ENCODE measurements around the gene CCP110.

The CCP110 gene

GRCh38 chr16:19486051-19486450, 37.7 kb upstream of the CCP110 start:
- 0 out of 2 replicates have a peak, but pooled peaks cover under 1% of the 10 kb centered on the region for H3K36me3 ChIP-seq (ENCODE audit: low read depth)
- H3K27ac ChIP-seq (ENCODE audit: poor library complexity, severe bottlenecking): no peak overlapping the region
- no peaks in the 10 kb centered on the region for H3K27me3 ChIP-seq (ENCODE audit: insufficient read depth, poor library complexity, severe bottlenecking)
- no peak for TF ChIP-seq CTCF (IDR thresholded peaks at IDR 0.05; ENCODE audit: poor library complexity, severe bottlenecking)
- H3K4me1 ChIP-seq (ENCODE audit: insufficient read depth, poor library complexity, severe bottlenecking): no peaks in the 10 kb centered on the region
- ATAC-seq (ENCODE audit: low read depth) (no peak), DNase-seq (ENCODE audit: low spot score) (no peak)
- H3K4me3 ChIP-seq (ENCODE audit: severe bottlenecking): no peak overlapping the region
- no peaks in the 10 kb centered on the region for H3K9me3 ChIP-seq (ENCODE audit: severe bottlenecking)

- peak; percentile 9 for TF ChIP-seq CTCF (IDR thresholded peaks at IDR 0.05; ENCODE audit: poor library complexity, severe bottlenecking)
- no peaks in the 10 kb centered on the region for H3K36me3 ChIP-seq (ENCODE audit: low read depth)
- H3K27me3 ChIP-seq (ENCODE audit: insufficient read depth, poor library complexity, severe bottlenecking): no peaks in the 10 kb centered on the region
- no peaks in the 10 kb centered on the region for H3K9me3 ChIP-seq (ENCODE audit: severe bottlenecking)
- no peak overlapping the region for H3K27ac ChIP-seq (ENCODE audit: poor library complexity, severe bottlenecking)
- no peaks in the 10 kb centered on the region for H3K4me1 ChIP-seq (ENCODE audit: insufficient read depth, poor library complexity, severe bottlenecking)
- H3K4me3 ChIP-seq (ENCODE audit: severe bottlenecking): no peak overlapping the region
- DNase-seq (ENCODE audit: low spot score) (no peak), ATAC-seq (ENCODE audit: low read depth) (no peak)
Observed at GRCh38 chr16:19486750-19487325, 36.9 kb upstream of the CCP110 start.

- no peak for ATAC-seq (ENCODE audit: low read depth)
- Histone ChIP-seq H3K27ac (ENCODE audit: poor library complexity, severe bottlenecking) (no peak overlapping the region), H3K4me1 (ENCODE audit: insufficient read depth, poor library complexity, severe bottlenecking) (no peaks in the 10 kb centered on the region), H3K36me3 (ENCODE audit: low read depth) (no peaks in the 10 kb centered on the region), H3K9me3 (ENCODE audit: severe bottlenecking) (no peaks in the 10 kb centered on the region), H3K27me3 (ENCODE audit: insufficient read depth, poor library complexity, severe bottlenecking) (no peaks in the 10 kb centered on the region), H3K4me3 (ENCODE audit: severe bottlenecking) (no peak overlapping the region)
- no peak for TF ChIP-seq CTCF (IDR thresholded peaks at IDR 0.05; ENCODE audit: poor library complexity, severe bottlenecking)
- no peak for DNase-seq (ENCODE audit: low spot score)
Observed at GRCh38 chr16:19488213-19488640, 35.5 kb upstream of the CCP110 start.

- ATAC-seq (ENCODE audit: low read depth) (no peak), DNase-seq (ENCODE audit: low spot score) (no peak)
- Histone ChIP-seq H3K36me3 (ENCODE audit: low read depth) (no peaks in the 10 kb centered on the region), H3K4me1 (ENCODE audit: insufficient read depth, poor library complexity, severe bottlenecking) (no peaks in the 10 kb centered on the region), H3K9me3 (ENCODE audit: severe bottlenecking) (no peaks in the 10 kb centered on the region), H3K27me3 (ENCODE audit: insufficient read depth, poor library complexity, severe bottlenecking) (no peaks in the 10 kb centered on the region), H3K27ac (ENCODE audit: poor library complexity, severe bottlenecking) (no peak overlapping the region), H3K4me3 (ENCODE audit: severe bottlenecking) (no peak overlapping the region)
- no peak for TF ChIP-seq CTCF (IDR thresholded peaks at IDR 0.05; ENCODE audit: poor library complexity, severe bottlenecking)
Observed at GRCh38 chr16:19490619-19491018, 33.1 kb upstream of the CCP110 start.

GRCh38 chr16:19497176-19497575, 26.6 kb upstream of the CCP110 start:
- peaks cover 5% of the 10 kb centered on the region for H3K4me1 ChIP-seq (ENCODE audit: insufficient read depth, poor library complexity, severe bottlenecking)
- no peaks in the 10 kb centered on the region for H3K27me3 ChIP-seq (ENCODE audit: insufficient read depth, poor library complexity, severe bottlenecking)
- H3K27ac ChIP-seq (ENCODE audit: poor library complexity, severe bottlenecking): no peak overlapping the region
- H3K9me3 ChIP-seq (ENCODE audit: severe bottlenecking): no peaks in the 10 kb centered on the region
- no peak for ATAC-seq (ENCODE audit: low read depth)
- no peak overlapping the region for H3K4me3 ChIP-seq (ENCODE audit: severe bottlenecking)
- TF ChIP-seq CTCF (IDR thresholded peaks at IDR 0.05; ENCODE audit: poor library complexity, severe bottlenecking): no peak
- peaks cover 23% of the 10 kb centered on the region for H3K36me3 ChIP-seq (ENCODE audit: low read depth)
- no peak for DNase-seq (ENCODE audit: low spot score)
